GM12891 (cell line): ENCODE measurements around the gene FXYD6.

Experiments used
- POLR2A ChIP-seq: IDR thresholded peaks from 2 replicates; pipeline ENCODE4 v1.6.1; 2011; ENCODE audit warnings: low read depth, low read length, control low read depth
- POLR2AphosphoS5 ChIP-seq: IDR thresholded peaks from 2 replicates; pipeline ENCODE4 v1.6.1; 2011; ENCODE audit warnings: low read depth, low read length, control low read depth
- SPI1 ChIP-seq: IDR thresholded peaks from 2 replicates; pipeline ENCODE4 v1.6.1; 2011; ENCODE audit warnings: low read depth, low read length, control low read depth
- TAF1 ChIP-seq: IDR thresholded peaks from 2 replicates; pipeline ENCODE4 v1.6.1; 2011; ENCODE audit warnings: low read depth, low read length, control low read depth

- no peak for TF ChIP-seq POLR2AphosphoS5
- TF ChIP-seq POLR2A = no peak
- TF ChIP-seq TAF1 = no peak
- TF ChIP-seq SPI1 = no peak
These were observed 53.0 kb downstream of the FXYD6 start for GRCh38 chr11:117823294-117823945.
